ENCODE results near the gene USP3. TPM values are rescaled to one million over a fixed set of nuclear protein-coding genes. Genes with fewer than 3 reads are reported as not detected.
A peak's percentile ranks its signal among the peaks of the same experiment; 100 is the strongest.

The USP3 gene
- total and polyA plus RNA-seq, 2 of the 13 experiments (the other 11 are each of a cell fraction or from before 2014, with no cell fraction given) = 14.3 to 61.2 TPM

DNA sequence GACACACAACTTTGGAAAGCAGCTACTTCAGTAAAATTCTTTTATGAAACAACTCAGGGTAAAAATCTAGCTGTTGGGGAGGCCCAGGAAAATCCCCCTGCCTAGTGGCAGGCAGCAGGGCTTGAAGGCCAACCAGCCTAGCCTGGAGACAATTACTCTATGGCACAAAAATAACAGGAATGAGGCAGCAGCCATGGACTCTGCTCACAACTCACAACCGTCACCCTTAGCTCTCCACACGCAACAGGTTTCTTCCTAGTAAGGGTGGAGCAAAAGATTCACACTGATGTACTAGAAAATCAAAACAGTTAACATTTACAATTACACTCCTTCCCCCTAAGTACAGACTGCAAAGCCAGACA lies 92.3 kb downstream of the USP3 start:
- Histone ChIP-seq H3K4me1 (ENCODE audit: insufficient read depth, low read length) (peaks cover 35% of the 10 kb centered on the region), H3K4me2 (ENCODE audit: low read depth, low read length) (no peak overlapping the region; the same call in 1 of the 2 replicates), H3K4me3 (replicated peaks in 1 of 3; ENCODE audit: insufficient read depth in 1 of 3, low read depth in 2 of 3, low read length in 3 of 3) (no peak overlapping the region), H3K36me3 (replicated peaks in 1 of 2; ENCODE audit: control insufficient read depth in 1 of 2, insufficient read depth in 2 of 2, low read length in 2 of 2) (peaks cover 3 to 12% of the 10 kb centered on the region in 2 experiments; a peak in 4 of 5 replicates), H2AFZ (ENCODE audit: low read length) (no peak overlapping the region), H4K20me1 (ENCODE audit: insufficient read depth, low read length) (no peaks in the 10 kb centered on the region), H3K9me3 (ENCODE audit: low read length) (no peaks in the 10 kb centered on the region), H3K27ac (ENCODE audit: extremely low read length, insufficient read depth, low read length) (no peak overlapping the region), H3K9ac (ENCODE audit: insufficient read depth, low read depth, low read length) (no peak overlapping the region), H3K27me3 (ENCODE audit: control insufficient read depth in 1 of 2, insufficient read depth in 2 of 2, low read length in 2 of 2) (no peaks in the 10 kb centered on the region; a peak in 1 of 5 replicates), H3K79me2 (ENCODE audit: insufficient read depth, low read length) (no peaks in the 10 kb centered on the region)
- ATAC-seq = no peak
- peak; percentile 16 for DNase-seq (ENCODE audit: low spot score)
- FAIRE-seq = no peak
- intact Hi-C loops (cut with micrococcal nuclease; ENCODE audit: unreplicated experiment) (loop anchor here (5.0 kb wide), 2 partner anchors 129 to 304 kb away; no protein-coding TSS in a partner anchor), in situ Hi-C loops (cut with HindIII; ENCODE audit: extremely low pct_ligation_motif_present, low pct_unique_long_range_greater_than_20kb) (no loop called here)
- ChIA-PET POLR2A (interaction anchor here (1.4 to 1.5 kb wide), 2 partner anchors 13 to 130 kb away, joined by 3 to 4 read pairs; no protein-coding TSS in a partner anchor), CTCF (ENCODE audit: low intra/inter-chr PET ratio, low total read pairs) (no interaction called here)
- 58% methylated on average over 2 of the region's 2 CpGs for WGBS (ENCODE audit: low lambda C conversion rate)
- BruUV-seq (replicated peaks) = TSS peak; percentile 27
- TF ChIP-seq, protein P1, sequence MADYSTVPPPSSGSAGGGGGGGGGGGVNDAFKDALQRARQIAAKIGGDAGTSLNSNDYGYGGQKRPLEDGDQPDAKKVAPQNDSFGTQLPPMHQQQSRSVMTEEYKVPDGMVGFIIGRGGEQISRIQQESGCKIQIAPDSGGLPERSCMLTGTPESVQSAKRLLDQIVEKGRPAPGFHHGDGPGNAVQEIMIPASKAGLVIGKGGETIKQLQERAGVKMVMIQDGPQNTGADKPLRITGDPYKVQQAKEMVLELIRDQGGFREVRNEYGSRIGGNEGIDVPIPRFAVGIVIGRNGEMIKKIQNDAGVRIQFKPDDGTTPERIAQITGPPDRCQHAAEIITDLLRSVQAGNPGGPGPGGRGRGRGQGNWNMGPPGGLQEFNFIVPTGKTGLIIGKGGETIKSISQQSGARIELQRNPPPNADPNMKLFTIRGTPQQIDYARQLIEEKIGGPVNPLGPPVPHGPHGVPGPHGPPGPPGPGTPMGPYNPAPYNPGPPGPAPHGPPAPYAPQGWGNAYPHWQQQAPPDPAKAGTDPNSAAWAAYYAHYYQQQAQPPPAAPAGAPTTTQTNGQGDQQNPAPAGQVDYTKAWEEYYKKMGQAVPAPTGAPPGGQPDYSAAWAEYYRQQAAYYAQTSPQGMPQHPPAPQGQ (CRISPR knock-in tag; IDR thresholded peaks at IDR 0.05; ENCODE audit: borderline replicate concordance) = no peak
- TF ChIP-seq, protein P2, sequence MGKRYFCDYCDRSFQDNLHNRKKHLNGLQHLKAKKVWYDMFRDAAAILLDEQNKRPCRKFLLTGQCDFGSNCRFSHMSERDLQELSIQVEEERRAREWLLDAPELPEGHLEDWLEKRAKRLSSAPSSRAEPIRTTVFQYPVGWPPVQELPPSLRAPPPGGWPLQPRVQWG (CRISPR knock-in tag; IDR thresholded peaks at IDR 0.05; ENCODE audit: borderline replicate concordance, low read depth) = no peak
- no peak for TF ChIP-seq SIN3A (IDR thresholded peaks at IDR 0.05; ENCODE audit: borderline replicate concordance, low read depth, low read length)
- TF ChIP-seq TARDBP (CRISPR knock-in tag; IDR thresholded peaks at IDR 0.05) = no peak
- no peak for TF ChIP-seq ZNF816 (CRISPR knock-in tag; IDR thresholded peaks at IDR 0.05; ENCODE audit: borderline replicate concordance)
- no peak for TF ChIP-seq SALL1 (CRISPR knock-in tag; IDR thresholded peaks at IDR 0.05)
- no peak for TF ChIP-seq RFXAP (CRISPR knock-in tag; IDR thresholded peaks at IDR 0.05; ENCODE audit: borderline replicate concordance)
- TF ChIP-seq TRAFD1 (CRISPR knock-in tag; IDR thresholded peaks at IDR 0.05; ENCODE audit: borderline replicate concordance) = no peak
- TF ChIP-seq ZNF781 (CRISPR knock-in tag; IDR thresholded peaks at IDR 0.05; ENCODE audit: borderline replicate concordance, not compliant biosample characterization) = no peak
- no peak for TF ChIP-seq SNRNP70 (IDR thresholded peaks at IDR 0.05; ENCODE audit: low read depth, low read length)
- no peak for TF ChIP-seq HIC2 (CRISPR knock-in tag; IDR thresholded peaks at IDR 0.05; ENCODE audit: low read depth)
- no peak for TF ChIP-seq ZBTB33 (CRISPR knock-in tag; IDR thresholded peaks at IDR 0.05)
- no peak for TF ChIP-seq ZXDC (CRISPR knock-in tag; IDR thresholded peaks at IDR 0.05)

Measured in HepG2 (cell line).